ENCODE results near the gene TM9SF4.

DNA sequence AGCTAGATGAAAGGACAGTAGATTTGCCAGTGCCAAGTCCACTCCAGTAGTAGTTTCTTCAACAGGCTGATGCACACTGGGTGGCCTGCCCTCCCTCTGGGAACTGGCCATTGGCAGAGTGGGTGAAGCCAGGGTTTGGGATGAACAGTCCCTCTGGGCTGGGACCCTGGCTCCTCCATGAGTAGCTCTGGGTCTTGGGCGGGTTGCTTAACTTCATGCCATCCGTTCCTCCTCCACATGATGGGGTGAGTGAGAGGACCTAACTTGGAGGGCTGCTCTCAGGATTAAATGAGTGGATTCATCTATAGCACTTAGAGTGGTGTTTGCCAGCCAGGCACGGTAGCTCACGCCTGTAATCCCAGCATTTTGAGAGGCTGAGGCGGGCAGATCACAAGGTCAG, 50.8 kb downstream of the TM9SF4 start:
- TF ChIP-seq, protein P1, sequence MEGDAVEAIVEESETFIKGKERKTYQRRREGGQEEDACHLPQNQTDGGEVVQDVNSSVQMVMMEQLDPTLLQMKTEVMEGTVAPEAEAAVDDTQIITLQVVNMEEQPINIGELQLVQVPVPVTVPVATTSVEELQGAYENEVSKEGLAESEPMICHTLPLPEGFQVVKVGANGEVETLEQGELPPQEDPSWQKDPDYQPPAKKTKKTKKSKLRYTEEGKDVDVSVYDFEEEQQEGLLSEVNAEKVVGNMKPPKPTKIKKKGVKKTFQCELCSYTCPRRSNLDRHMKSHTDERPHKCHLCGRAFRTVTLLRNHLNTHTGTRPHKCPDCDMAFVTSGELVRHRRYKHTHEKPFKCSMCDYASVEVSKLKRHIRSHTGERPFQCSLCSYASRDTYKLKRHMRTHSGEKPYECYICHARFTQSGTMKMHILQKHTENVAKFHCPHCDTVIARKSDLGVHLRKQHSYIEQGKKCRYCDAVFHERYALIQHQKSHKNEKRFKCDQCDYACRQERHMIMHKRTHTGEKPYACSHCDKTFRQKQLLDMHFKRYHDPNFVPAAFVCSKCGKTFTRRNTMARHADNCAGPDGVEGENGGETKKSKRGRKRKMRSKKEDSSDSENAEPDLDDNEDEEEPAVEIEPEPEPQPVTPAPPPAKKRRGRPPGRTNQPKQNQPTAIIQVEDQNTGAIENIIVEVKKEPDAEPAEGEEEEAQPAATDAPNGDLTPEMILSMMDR (optimal IDR thresholded peaks at IDR 0.05 in 1 of 3, IDR thresholded peaks at IDR 0.05 in 1 of 3, conservative IDR thresholded peaks at IDR 0.05 in 1 of 3; ENCODE audit: extremely low read depth in 1 of 3, insufficient read depth in 2 of 3, low read length in 3 of 3), result no peak
- no peak for TF ChIP-seq EZH2 (IDR thresholded peaks at IDR 0.05; ENCODE audit: low read length)

All from keratinocyte (primary cell).